Caco-2 (cell line): ENCODE results near the gene SLC28A1. TPM values are rescaled to one million over a fixed set of nuclear protein-coding genes. Genes with fewer than 3 reads are reported as not detected.

Experiments used
- BruUV-seq: library from RNA; stranded (reverse); fragments of 400-500 nt; replicated peaks from 2 replicates; lab custom pipeline; 2021; lab: Mats Ljungman, UMichigan
- CTCF ChIA-PET: fragments of 300-600 bp; sonication (Branson Sonifier 250); formaldehyde crosslinking; loops from one replicate; lab custom pipeline; 2022; ENCODE audit warnings: antibody characterized with exemption; lab: Charles Lee
- POLR2A ChIA-PET: fragments of 300-600 bp; sonication (Branson Sonifier 250); formaldehyde crosslinking; loops from one replicate; lab custom pipeline; 2022; ENCODE audit warnings: antibody characterized with exemption; lab: Charles Lee
- DNase-seq, 2 experiments: peaks; one replicate each; pipeline versions ENCODE4 v3.0.0 to v3.0.0-alpha.2; 2020 to 2022
- H3K27me3 ChIP-seq: replicated peaks from 2 replicates; pipeline ENCODE4 v1.6.0; 2011; ENCODE audit warnings: low read length; ENCODE audit not compliant: control insufficient read depth, insufficient read depth
- H3K36me3 ChIP-seq: 2 replicates; pipeline ENCODE4 v1.5.1; 2011; ENCODE audit warnings: low read length; ENCODE audit not compliant: control insufficient read depth, insufficient read depth
- H3K4me1 ChIP-seq: fragments of 250-450 bp; sonication (Bioruptor Pico); 2 replicates; pipeline ENCODE4 v1.5.1; 2020; ENCODE audit warnings: mild to moderate bottlenecking
- H3K4me3 ChIP-seq: 2 replicates; pipeline ENCODE4 v1.5.1; 2011; ENCODE audit warnings: low read depth, mild to moderate bottlenecking, control low read depth, low read length
- H3K9me3 ChIP-seq: fragments of 250-450 bp; sonication (Bioruptor Pico); 2 replicates; pipeline ENCODE4 v1.5.1; 2020; ENCODE audit warnings: mild to moderate bottlenecking, moderate library complexity
- H3K27ac Mint-ChIP-seq: one replicate; pipeline ENCODE4 v1.8.0; 2022; ENCODE audit warnings: mixed read lengths; ENCODE audit not compliant: unreplicated experiment
- H3K27me3 Mint-ChIP-seq: one replicate; pipeline ENCODE4 v1.8.0; 2022; ENCODE audit warnings: mixed read lengths; ENCODE audit not compliant: insufficient read depth, unreplicated experiment
- H3K36me3 Mint-ChIP-seq: one replicate; pipeline ENCODE4 v1.8.0; 2022; ENCODE audit warnings: mild to moderate bottlenecking, mixed read lengths; ENCODE audit not compliant: insufficient read depth, unreplicated experiment
- H3K4me1 Mint-ChIP-seq: one replicate; pipeline ENCODE4 v1.8.0; 2022; ENCODE audit warnings: low read depth, mixed read lengths; ENCODE audit not compliant: unreplicated experiment
- H3K4me3 Mint-ChIP-seq: one replicate; pipeline ENCODE4 v1.8.0; 2022; ENCODE audit warnings: mild to moderate bottlenecking, moderate library complexity, mixed read lengths; ENCODE audit not compliant: unreplicated experiment
- H3K9me3 Mint-ChIP-seq: one replicate; pipeline ENCODE4 v1.8.0; 2022; ENCODE audit warnings: mixed read lengths; ENCODE audit not compliant: unreplicated experiment
- intact Hi-C: fragments of 100-400 bp; cut with micrococcal nuclease; formaldehyde crosslinking; loops from one replicate; pipeline ENCODE4 v1.10.0; 2022; ENCODE audit not compliant: unreplicated experiment
- total RNA-seq: library from RNA; stranded (reverse); gene quantifications from 2 replicates; pipeline ENCODE4 v1.2.3, GENCODE V29; 2022
- TF ChIP-seq, protein P1 (sequence below), 2 experiments: fragments of 200-600 bp in 1 of 2; IDR thresholded peaks; 1 replicate in 1 of 2; 2 replicates in 1 of 2; pipeline versions ENCODE4 v1.5.1 to v1.8.0; 2011 to 2022; ENCODE audit warnings: antibody characterized with exemption in 1 of 2, control low read depth in 1 of 2, inconsistent platforms in 1 of 2, low read depth in 1 of 2, low read length in 1 of 2, mild to moderate bottlenecking in 1 of 2, moderate library complexity in 1 of 2; ENCODE audit not compliant: insufficient read depth in 1 of 2, severe bottlenecking in 1 of 2, unreplicated experiment in 1 of 2

The SLC28A1 gene
- total RNA-seq, 1 experiment from 2014 or later = not detected

DNA sequence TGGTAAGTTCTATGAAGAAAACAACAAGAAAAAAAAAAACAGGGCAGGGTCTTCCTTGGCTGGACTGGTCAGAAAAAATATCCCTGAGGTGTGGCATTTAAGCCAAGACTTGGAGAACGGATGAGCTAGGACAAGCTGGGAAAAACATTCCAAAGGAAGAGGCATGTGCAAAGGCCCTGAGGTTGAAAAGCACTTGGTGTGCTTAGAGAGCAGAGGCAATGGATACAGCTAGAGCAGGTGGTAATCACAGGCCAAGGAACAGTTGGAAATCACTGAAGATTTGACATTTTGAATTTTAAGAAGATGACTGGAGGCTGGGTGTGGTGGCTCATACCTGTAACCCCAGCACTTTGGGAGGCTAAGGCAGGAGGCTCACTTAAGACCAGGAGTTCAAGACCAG is 54.3 kb downstream of the SLC28A1 start:
- Mint-ChIP-seq H3K36me3 (peaks cover 6% of the 10 kb centered on the region), H3K27me3 (no peaks in the 10 kb centered on the region), H3K4me1 (no peaks in the 10 kb centered on the region), H3K27ac (no peak overlapping the region), H3K9me3 (no peaks in the 10 kb centered on the region), H3K4me3 (no peak overlapping the region)
- no peaks in the 10 kb centered on the region for H3K27me3 ChIP-seq
- no peaks in the 10 kb centered on the region for H3K4me1 ChIP-seq
- TF ChIP-seq, protein P1, sequence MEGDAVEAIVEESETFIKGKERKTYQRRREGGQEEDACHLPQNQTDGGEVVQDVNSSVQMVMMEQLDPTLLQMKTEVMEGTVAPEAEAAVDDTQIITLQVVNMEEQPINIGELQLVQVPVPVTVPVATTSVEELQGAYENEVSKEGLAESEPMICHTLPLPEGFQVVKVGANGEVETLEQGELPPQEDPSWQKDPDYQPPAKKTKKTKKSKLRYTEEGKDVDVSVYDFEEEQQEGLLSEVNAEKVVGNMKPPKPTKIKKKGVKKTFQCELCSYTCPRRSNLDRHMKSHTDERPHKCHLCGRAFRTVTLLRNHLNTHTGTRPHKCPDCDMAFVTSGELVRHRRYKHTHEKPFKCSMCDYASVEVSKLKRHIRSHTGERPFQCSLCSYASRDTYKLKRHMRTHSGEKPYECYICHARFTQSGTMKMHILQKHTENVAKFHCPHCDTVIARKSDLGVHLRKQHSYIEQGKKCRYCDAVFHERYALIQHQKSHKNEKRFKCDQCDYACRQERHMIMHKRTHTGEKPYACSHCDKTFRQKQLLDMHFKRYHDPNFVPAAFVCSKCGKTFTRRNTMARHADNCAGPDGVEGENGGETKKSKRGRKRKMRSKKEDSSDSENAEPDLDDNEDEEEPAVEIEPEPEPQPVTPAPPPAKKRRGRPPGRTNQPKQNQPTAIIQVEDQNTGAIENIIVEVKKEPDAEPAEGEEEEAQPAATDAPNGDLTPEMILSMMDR (IDR thresholded peaks at IDR 0.05; ENCODE audit: insufficient read depth in 1 of 2, low read depth in 1 of 2, low read length in 1 of 2, severe bottlenecking in 1 of 2, unreplicated experiment in 1 of 2) = no peak
- no TSS peak for BruUV-seq
- DNase-seq = no peak
- POLR2A ChIA-PET = no interaction called here
- CTCF ChIA-PET = no interaction called here
- intact Hi-C loops = no loop called here
- no peaks in the 10 kb centered on the region for H3K36me3 ChIP-seq
- H3K4me3 ChIP-seq = no peak overlapping the region
- no peaks in the 10 kb centered on the region for H3K9me3 ChIP-seq

DNA sequence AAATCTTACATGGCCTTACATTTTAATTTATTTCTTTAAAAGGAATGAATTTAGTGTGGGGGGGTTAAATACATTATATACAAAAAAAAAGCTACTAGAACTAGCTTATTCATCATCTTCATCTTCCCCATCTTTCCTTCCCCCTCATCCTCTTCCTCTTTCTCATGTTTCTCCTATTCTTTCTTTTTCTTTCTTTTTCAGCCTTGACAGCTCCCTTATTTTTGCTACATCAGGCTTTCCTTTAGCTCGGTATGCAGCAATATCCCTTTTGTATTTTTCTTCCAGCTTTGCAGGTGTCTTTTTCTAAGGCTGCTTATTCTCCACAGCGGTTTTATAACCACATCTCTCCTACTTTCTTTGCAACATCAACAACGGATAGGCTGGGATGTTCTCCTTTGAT is 55.9 kb downstream of the SLC28A1 start:
- no peak for DNase-seq
- TF ChIP-seq, protein P1 (IDR thresholded peaks at IDR 0.05; ENCODE audit: insufficient read depth in 1 of 2, low read depth in 1 of 2, low read length in 1 of 2, severe bottlenecking in 1 of 2, unreplicated experiment in 1 of 2) = no peak
- no peak overlapping the region for H3K27ac Mint-ChIP-seq
- Histone ChIP-seq H3K4me3 (no peak overlapping the region), H3K4me1 (no peaks in the 10 kb centered on the region), H3K9me3 (no peaks in the 10 kb centered on the region), H3K36me3 (no peaks in the 10 kb centered on the region), H3K27me3 (no peaks in the 10 kb centered on the region)
- no TSS peak for BruUV-seq
- ChIA-PET CTCF (interaction anchor here (0.9 kb wide), 1 partner anchor 12 kb away, joined by 4 read pairs; no protein-coding TSS in a partner anchor), POLR2A (no interaction called here)
- H3K4me1 Mint-ChIP-seq = no peaks in the 10 kb centered on the region
- H3K4me3 Mint-ChIP-seq = no peak overlapping the region
- H3K27me3 Mint-ChIP-seq = no peaks in the 10 kb centered on the region
- intact Hi-C loops = no loop called here
- H3K9me3 Mint-ChIP-seq = no peaks in the 10 kb centered on the region
- H3K36me3 Mint-ChIP-seq = peaks cover 6% of the 10 kb centered on the region

DNA sequence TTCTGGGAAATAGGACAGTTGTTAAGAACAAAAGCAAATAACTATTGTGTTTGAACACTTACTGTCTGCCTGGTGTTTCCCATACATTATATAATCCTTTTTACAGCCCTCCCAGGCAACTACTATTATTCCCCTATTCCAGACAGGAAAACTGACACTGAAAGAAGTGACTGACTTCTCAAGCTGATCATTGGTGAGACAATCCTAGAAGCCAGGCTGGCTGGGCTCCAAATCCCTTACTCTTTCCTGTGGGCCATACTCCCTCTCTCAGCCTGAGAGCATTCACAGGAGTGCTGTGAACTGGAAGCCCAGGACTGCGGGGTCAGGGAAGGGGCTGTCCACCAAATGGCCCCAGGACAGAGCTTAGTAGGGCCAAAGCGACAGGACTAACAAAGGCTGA is 58.0 kb downstream of the SLC28A1 start:
- Histone ChIP-seq H3K4me1 (no peaks in the 10 kb centered on the region), H3K4me3 (no peak overlapping the region), H3K36me3 (no peaks in the 10 kb centered on the region), H3K9me3 (no peaks in the 10 kb centered on the region), H3K27me3 (no peaks in the 10 kb centered on the region)
- Mint-ChIP-seq H3K27me3 (no peaks in the 10 kb centered on the region), H3K27ac (no peak overlapping the region), H3K36me3 (peaks cover 6% of the 10 kb centered on the region), H3K4me1 (no peaks in the 10 kb centered on the region), H3K4me3 (no peak overlapping the region), H3K9me3 (no peaks in the 10 kb centered on the region)
- BruUV-seq = no TSS peak
- CTCF ChIA-PET = no interaction called here
- POLR2A ChIA-PET = no interaction called here
- intact Hi-C loops = no loop called here
- TF ChIP-seq, protein P1 (IDR thresholded peaks at IDR 0.05; ENCODE audit: insufficient read depth in 1 of 2, low read depth in 1 of 2, low read length in 1 of 2, severe bottlenecking in 1 of 2, unreplicated experiment in 1 of 2) = no peak
- no peak for DNase-seq
